Measurements from ENCODE around the gene RPS3. TPM values are rescaled to one million over a fixed set of nuclear protein-coding genes. Genes with fewer than 3 reads are reported as not detected.

Gene RPS3
- total RNA-seq, 2 donors from 2014 or later: 2,923 to 3,877 TPM

DNA sequence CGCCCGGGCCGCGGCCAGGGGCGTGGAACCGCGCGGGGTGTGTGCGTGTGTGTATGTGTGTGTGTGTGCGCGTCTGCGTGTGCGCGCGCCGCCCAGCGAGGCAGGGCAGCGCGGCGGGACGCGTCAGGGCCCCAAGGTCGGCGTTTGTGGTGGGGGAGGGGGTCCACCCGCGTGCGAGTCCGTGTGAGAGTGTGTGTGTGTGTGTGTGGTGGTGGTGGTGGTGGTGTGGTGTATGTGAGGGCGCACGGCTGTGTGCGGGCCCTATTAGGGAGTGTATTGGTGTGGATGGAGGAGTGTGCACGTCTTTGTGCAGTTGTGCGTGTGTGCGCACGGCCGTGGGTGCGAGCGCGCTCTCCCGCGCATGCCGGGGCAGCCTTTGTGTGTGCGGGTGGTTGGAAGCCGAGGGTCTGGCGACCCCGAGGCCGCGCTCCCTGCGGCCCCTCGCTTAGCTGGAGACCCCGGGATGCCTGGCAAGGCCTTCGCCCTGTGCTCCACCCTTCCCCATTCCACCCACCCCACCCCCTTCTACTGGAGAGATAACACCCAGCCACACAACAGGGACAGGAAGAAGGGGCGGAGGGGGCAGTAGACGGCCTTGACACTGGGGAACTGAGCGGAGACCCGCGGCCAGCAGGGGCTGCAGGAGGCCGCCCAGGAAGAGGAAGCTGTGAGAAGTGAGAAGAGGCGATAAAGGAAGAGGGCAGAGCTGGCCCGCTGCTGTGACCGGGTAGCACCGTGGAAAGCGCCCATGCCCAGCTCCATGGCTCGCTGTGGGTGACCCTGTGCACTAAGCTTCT is 47.3 kb upstream of the RPS3 start:
- H3K4me3 ChIP-seq (ENCODE audit: low read length): peak overlapping the region; percentile 84
- Mint-ChIP-seq H3K36me3 (ENCODE audit: low read depth) (peaks cover 13% of the 10 kb centered on the region), H3K4me1 (peaks cover 49% of the 10 kb centered on the region), H3K27me3 (ENCODE audit: insufficient read depth) (no peaks in the 10 kb centered on the region), H3K27ac (peak overlapping the region; percentile 87), H3K4me3 (peak overlapping the region; percentile 86), H3K9me3 (no peaks in the 10 kb centered on the region)
- H3K9ac ChIP-seq (ENCODE audit: extremely low read depth, low read length, poor library complexity, severe bottlenecking): peak overlapping the region; percentile 76
- peak overlapping the region; percentile 57 for H3K27ac ChIP-seq (ENCODE audit: low read depth, low read length)
- H3K36me3 ChIP-seq (ENCODE audit: control insufficient read depth, insufficient read depth, low read length): peaks cover 22% of the 10 kb centered on the region
- TF ChIP-seq, protein P1, sequence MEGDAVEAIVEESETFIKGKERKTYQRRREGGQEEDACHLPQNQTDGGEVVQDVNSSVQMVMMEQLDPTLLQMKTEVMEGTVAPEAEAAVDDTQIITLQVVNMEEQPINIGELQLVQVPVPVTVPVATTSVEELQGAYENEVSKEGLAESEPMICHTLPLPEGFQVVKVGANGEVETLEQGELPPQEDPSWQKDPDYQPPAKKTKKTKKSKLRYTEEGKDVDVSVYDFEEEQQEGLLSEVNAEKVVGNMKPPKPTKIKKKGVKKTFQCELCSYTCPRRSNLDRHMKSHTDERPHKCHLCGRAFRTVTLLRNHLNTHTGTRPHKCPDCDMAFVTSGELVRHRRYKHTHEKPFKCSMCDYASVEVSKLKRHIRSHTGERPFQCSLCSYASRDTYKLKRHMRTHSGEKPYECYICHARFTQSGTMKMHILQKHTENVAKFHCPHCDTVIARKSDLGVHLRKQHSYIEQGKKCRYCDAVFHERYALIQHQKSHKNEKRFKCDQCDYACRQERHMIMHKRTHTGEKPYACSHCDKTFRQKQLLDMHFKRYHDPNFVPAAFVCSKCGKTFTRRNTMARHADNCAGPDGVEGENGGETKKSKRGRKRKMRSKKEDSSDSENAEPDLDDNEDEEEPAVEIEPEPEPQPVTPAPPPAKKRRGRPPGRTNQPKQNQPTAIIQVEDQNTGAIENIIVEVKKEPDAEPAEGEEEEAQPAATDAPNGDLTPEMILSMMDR (conservative IDR thresholded peaks at IDR 0.05): peak; percentile 74
- peaks cover 16% of the 10 kb centered on the region for H3K4me1 ChIP-seq (ENCODE audit: control insufficient read depth, insufficient read depth, low read length)
- 2 to 10% methylated on average over 17 to 62 of the region's 64 CpGs for WGBS, 2 experiments (ENCODE audit: insufficient coverage in 1 of 2, insufficient read length in 1 of 2)
- no peaks in the 10 kb centered on the region for H3K27me3 ChIP-seq (ENCODE audit: control insufficient read depth, insufficient read depth, low read length, poor library complexity, severe bottlenecking)
- DNase-seq: peak; percentile 96
- H3K9me3 ChIP-seq (ENCODE audit: control insufficient read depth, low read length): no peaks in the 10 kb centered on the region

DNA sequence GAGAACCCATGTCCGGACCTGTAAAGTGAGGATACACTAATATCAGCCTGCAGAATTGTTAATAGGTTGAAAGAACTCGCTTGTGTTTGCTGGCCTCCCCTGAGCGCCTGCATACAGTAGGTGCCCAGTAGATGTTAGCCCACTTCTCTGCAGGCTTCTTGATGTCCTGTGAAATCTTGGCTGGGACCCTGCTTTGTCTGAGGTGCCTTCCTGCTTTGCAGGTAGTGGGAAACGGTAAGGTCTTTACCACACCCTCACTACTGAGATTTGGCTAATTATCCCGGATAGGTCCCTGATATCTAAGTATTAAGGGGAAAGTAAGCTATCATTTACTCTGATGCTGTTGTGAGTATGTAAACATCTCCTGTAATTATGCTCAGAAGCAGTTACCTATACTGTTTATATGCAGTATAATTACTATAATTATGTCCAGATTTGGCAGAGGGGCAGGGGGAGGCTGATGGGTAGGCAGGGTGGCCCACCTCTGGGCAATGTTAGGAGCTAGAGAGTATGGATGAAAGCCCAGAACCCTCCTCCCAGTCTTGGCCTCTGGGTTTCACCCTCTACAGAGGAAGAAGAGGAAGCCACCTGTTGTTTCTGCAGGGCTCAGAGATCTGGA is 46.6 kb upstream of the RPS3 start:
- no peak overlapping the region for H3K9ac ChIP-seq (ENCODE audit: extremely low read depth, low read length, poor library complexity, severe bottlenecking)
- no peaks in the 10 kb centered on the region for H3K27me3 ChIP-seq (ENCODE audit: control insufficient read depth, insufficient read depth, low read length, poor library complexity, severe bottlenecking)
- H3K9me3 Mint-ChIP-seq: no peaks in the 10 kb centered on the region
- TF ChIP-seq, protein P1 (conservative IDR thresholded peaks at IDR 0.05): no peak
- H3K4me3 Mint-ChIP-seq: peak overlapping the region; percentile 86
- no peaks in the 10 kb centered on the region for H3K9me3 ChIP-seq (ENCODE audit: control insufficient read depth, low read length)
- peak overlapping the region; percentile 84 for H3K4me3 ChIP-seq (ENCODE audit: low read length)
- WGBS, 2 experiments (ENCODE audit: insufficient coverage in 1 of 2, insufficient read length in 1 of 2): 57 to 66% methylated on average over 3 to 4 of the region's 5 CpGs
- peaks cover 44% of the 10 kb centered on the region for H3K4me1 Mint-ChIP-seq
- DNase-seq: peak; percentile 38
- no peak overlapping the region for H3K27ac ChIP-seq (ENCODE audit: low read depth, low read length)
- H3K36me3 ChIP-seq (ENCODE audit: control insufficient read depth, insufficient read depth, low read length): peaks cover 15% of the 10 kb centered on the region
- H3K27ac Mint-ChIP-seq: peak overlapping the region; percentile 87
- peaks cover 13% of the 10 kb centered on the region for H3K36me3 Mint-ChIP-seq (ENCODE audit: low read depth)
- H3K27me3 Mint-ChIP-seq (ENCODE audit: insufficient read depth): no peaks in the 10 kb centered on the region
- H3K4me1 ChIP-seq (ENCODE audit: control insufficient read depth, insufficient read depth, low read length): peaks cover 11% of the 10 kb centered on the region

DNA sequence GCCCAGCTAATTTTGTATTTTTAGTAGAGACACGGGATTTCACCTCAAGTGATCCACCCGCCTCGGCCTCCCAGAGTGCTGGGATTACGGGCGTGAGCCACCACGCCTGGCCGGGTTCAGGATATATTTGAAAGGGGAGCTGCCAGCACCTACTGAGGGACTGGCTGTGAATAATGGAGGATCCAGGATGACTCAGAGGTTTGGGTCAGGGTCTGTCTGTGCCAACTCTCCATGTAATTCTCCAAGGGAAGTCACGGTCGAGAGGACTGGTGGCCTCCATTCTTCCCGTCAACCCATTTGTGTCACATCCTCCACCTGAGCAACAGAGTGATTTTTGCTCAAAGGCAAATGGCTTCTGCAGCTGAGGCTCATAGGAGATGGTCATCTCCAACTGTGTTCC is 44.3 kb upstream of the RPS3 start:
- Histone ChIP-seq H3K9ac (ENCODE audit: extremely low read depth, low read length, poor library complexity, severe bottlenecking) (no peak overlapping the region), H3K9me3 (ENCODE audit: control insufficient read depth, low read length) (no peaks in the 10 kb centered on the region), H3K4me3 (ENCODE audit: low read length) (no peak overlapping the region), H3K27ac (ENCODE audit: low read depth, low read length) (no peak overlapping the region), H3K4me1 (ENCODE audit: control insufficient read depth, insufficient read depth, low read length) (no peaks in the 10 kb centered on the region), H3K36me3 (ENCODE audit: control insufficient read depth, insufficient read depth, low read length) (no peaks in the 10 kb centered on the region), H3K27me3 (ENCODE audit: control insufficient read depth, insufficient read depth, low read length, poor library complexity, severe bottlenecking) (no peaks in the 10 kb centered on the region)
- TF ChIP-seq, protein P1 (conservative IDR thresholded peaks at IDR 0.05): no peak
- no peak overlapping the region for H3K4me3 Mint-ChIP-seq
- DNase-seq: peak; percentile 27
- no peaks in the 10 kb centered on the region for H3K9me3 Mint-ChIP-seq
- peaks cover 2% of the 10 kb centered on the region for H3K36me3 Mint-ChIP-seq (ENCODE audit: low read depth)
- 92 to 94% methylated on average over 8 to 10 of the region's 10 CpGs for WGBS, 2 experiments (ENCODE audit: insufficient coverage in 1 of 2, insufficient read length in 1 of 2)
- H3K27ac Mint-ChIP-seq: no peak overlapping the region
- H3K4me1 Mint-ChIP-seq: peaks cover 20% of the 10 kb centered on the region
- H3K27me3 Mint-ChIP-seq (ENCODE audit: insufficient read depth): no peaks in the 10 kb centered on the region

Data from endodermal cell (in vitro differentiated cells).